ENCODE data around the gene GCLM. TPM values are rescaled to one million over a fixed set of nuclear protein-coding genes. Genes with fewer than 3 reads are reported as not detected.

The GCLM gene
- total and polyA plus RNA-seq, 9 of the 15 experiments (the other 6 are each of a cell fraction or from before 2014, with no cell fraction given): 9.3 to 71.6 (median 24.5) TPM

- no peak overlapping the region for H3K27ac ChIP-seq (ENCODE audit: extremely low read depth, low read depth, low read length)
- H3K9me1 ChIP-seq (ENCODE audit: control insufficient read depth, insufficient read depth, low read length): no peaks in the 10 kb centered on the region
- in situ Hi-C loops (cut with MboI): no loop called here
- ChIA-PET POLR2A (no interaction called here), CTCF (ENCODE audit: low intra/inter-chr PET ratio) (no interaction called here)
- H3K9me3 ChIP-seq (replicated peaks; ENCODE audit: control insufficient read depth, insufficient read depth, low read depth, low read length): no peaks in the 10 kb centered on the region
- FAIRE-seq (no peak), ATAC-seq (no peak), DNase-seq (ENCODE audit: extremely low read depth in 1 of 4, low spot score in 3 of 4) (no peak)
- peaks cover 17 to 21% of the 10 kb centered on the region in 2 experiments for H3K27me3 ChIP-seq (ENCODE audit: control insufficient read depth in 2 of 2, insufficient read depth in 2 of 2, low read length in 2 of 2)
- WGBS (ENCODE audit: insufficient coverage, low coverage, missing lambda C conversion rate): 2% methylated on average over 9 of the region's 10 CpGs
- no peaks in the 10 kb centered on the region for H3K4me1 ChIP-seq (replicated peaks in 1 of 2; ENCODE audit: control insufficient read depth in 2 of 2, insufficient read depth in 2 of 2, low read length in 2 of 2)
- no TSS peak for BruUV-seq (replicated peaks)
- no peak overlapping the region for H3K4me2 ChIP-seq (ENCODE audit: insufficient read depth, low read length)
- no peak overlapping the region for H2AFZ ChIP-seq (ENCODE audit: low read depth, low read length)
- intact Hi-C loops (cut with micrococcal nuclease): no loop called here
- no peaks in the 10 kb centered on the region for H3K36me3 ChIP-seq (ENCODE audit: control insufficient read depth, insufficient read depth, low read length)
- no peaks in the 10 kb centered on the region for H3K79me2 ChIP-seq (ENCODE audit: control insufficient read depth, insufficient read depth, low read length)
- H3K4me3 ChIP-seq: no peak overlapping the region
- H4K20me1 ChIP-seq (replicated peaks; ENCODE audit: control insufficient read depth, insufficient read depth, low read length): no peaks in the 10 kb centered on the region
- TF ChIP-seq GTF3C2 (IDR thresholded peaks at IDR 0.05; ENCODE audit: borderline replicate concordance, extremely low read depth, insufficient read length): no peak
- no peak for TF ChIP-seq PCBP2 (IDR thresholded peaks at IDR 0.05; ENCODE audit: low read depth, low read length, poor library complexity, severe bottlenecking)
- no peak for TF ChIP-seq LCOR (CRISPR knock-in tag; IDR thresholded peaks at IDR 0.05)
- TF ChIP-seq ZNF347 (CRISPR knock-in tag; IDR thresholded peaks at IDR 0.05; ENCODE audit: low read depth): no peak
- TF ChIP-seq FUS (optimal IDR thresholded peaks at IDR 0.05; ENCODE audit: low read depth, low read length): no peak
- TF ChIP-seq TAF9B (IDR thresholded peaks at IDR 0.05; ENCODE audit: partially characterized antibody): no peak
- no peak overlapping the region for H3K9ac ChIP-seq (ENCODE audit: insufficient read depth in 1 of 2, low read depth in 2 of 2, low read length in 2 of 2)
These were observed 8.1 kb upstream of the GCLM start for GRCh38 chr1:93917302-93917701.

Data from K562 (cell line).